Mesenchymal stem cell (in vitro differentiated cells and primary cell): ENCODE data around the gene GUCA1A. TPM values are rescaled to one million over a fixed set of nuclear protein-coding genes. Genes with fewer than 3 reads are reported as not detected.

Experiments used
- DNase-seq: peaks from one replicate; pipeline ENCODE4 v3.0.0-alpha.2; 2013
- H2AFZ ChIP-seq: one replicate; pipeline ENCODE4 v1.6.1; 2013; ENCODE audit warnings: low read depth, mild to moderate bottlenecking, control low read depth, inconsistent platforms, low read length, moderate library complexity
- H2AK5ac ChIP-seq: 2 replicates; pipeline ENCODE4 v1.6.1; 2013; ENCODE audit warnings: low read length, moderate library complexity, mild to moderate bottlenecking, inconsistent platforms; ENCODE audit not compliant: severe bottlenecking
- H2BK120ac ChIP-seq: one replicate; pipeline ENCODE4 v1.6.1; 2013; ENCODE audit warnings: low read depth, mild to moderate bottlenecking, inconsistent platforms, low read length, moderate library complexity
- H2BK12ac ChIP-seq, 2 experiments: one replicate each; pipeline ENCODE4 v1.6.1; 2013; ENCODE audit warnings: inconsistent platforms in 2 of 2, low read length in 2 of 2, mild to moderate bottlenecking in 2 of 2, moderate library complexity in 2 of 2, control low read depth in 1 of 2
- H2BK15ac ChIP-seq: one replicate; pipeline ENCODE4 v1.6.1; 2013; ENCODE audit warnings: mild to moderate bottlenecking, low read depth, inconsistent platforms; ENCODE audit not compliant: poor library complexity, severe bottlenecking
- H2BK5ac ChIP-seq: 2 replicates; pipeline ENCODE4 v1.6.1; 2013; ENCODE audit warnings: low read depth, mild to moderate bottlenecking, low read length, control low read depth, inconsistent platforms; ENCODE audit not compliant: poor library complexity, severe bottlenecking
- H3K14ac ChIP-seq, 2 experiments: one replicate each; pipeline ENCODE4 v1.6.1; 2013; ENCODE audit warnings: inconsistent platforms in 2 of 2, low read length in 2 of 2, control low read depth in 1 of 2, mild to moderate bottlenecking in 1 of 2, moderate library complexity in 1 of 2
- H3K18ac ChIP-seq, 2 experiments: one replicate each; pipeline ENCODE4 v1.6.1; 2013; ENCODE audit warnings: inconsistent platforms in 2 of 2, low read length in 2 of 2, control low read depth in 1 of 2, low read depth in 1 of 2, mild to moderate bottlenecking in 1 of 2
- H3K23ac ChIP-seq, 2 experiments: one replicate each; pipeline ENCODE4 v1.6.1; 2013; ENCODE audit warnings: inconsistent platforms in 2 of 2, low read length in 2 of 2, mild to moderate bottlenecking in 2 of 2, moderate library complexity in 2 of 2, control low read depth in 1 of 2
- H3K27ac ChIP-seq: 2 replicates; pipeline ENCODE4 v1.5.1; 2013; ENCODE audit warnings: mild to moderate bottlenecking, moderate library complexity, low read length, control low read depth, inconsistent platforms; ENCODE audit not compliant: poor library complexity, severe bottlenecking
- H3K27me3 ChIP-seq, 2 experiments: 2 replicates each; pipeline versions ENCODE4 v1.6.1 to v1.7.0; 2013; ENCODE audit warnings: low read length in 2 of 2, mild to moderate bottlenecking in 2 of 2, moderate library complexity in 2 of 2, control low read depth in 1 of 2, inconsistent platforms in 1 of 2; ENCODE audit not compliant: control insufficient read depth in 1 of 2, insufficient read depth in 1 of 2
- H3K36me3 ChIP-seq, 2 experiments: 2 replicates each; pipeline versions ENCODE4 v1.6.1 to v1.7.0; 2013; ENCODE audit warnings: low read length in 2 of 2, control low read depth in 1 of 2, inconsistent platforms in 1 of 2, low read depth in 1 of 2, mild to moderate bottlenecking in 1 of 2; ENCODE audit not compliant: insufficient read depth in 2 of 2, control insufficient read depth in 1 of 2
- H3K4ac ChIP-seq, 2 experiments: one replicate each; pipeline ENCODE4 v1.6.1; 2013; ENCODE audit warnings: inconsistent platforms in 2 of 2, low read length in 2 of 2, mild to moderate bottlenecking in 2 of 2, moderate library complexity in 2 of 2, control low read depth in 1 of 2, low read depth in 1 of 2
- H3K4me1 ChIP-seq: 2 replicates; pipeline ENCODE4 v1.6.1; 2013; ENCODE audit warnings: low read depth, low read length, control low read depth; ENCODE audit not compliant: control insufficient read depth, insufficient read depth
- H3K4me2 ChIP-seq: 2 replicates; pipeline ENCODE4 v1.6.1; 2013; ENCODE audit warnings: low read length, mild to moderate bottlenecking, inconsistent platforms; ENCODE audit not compliant: poor library complexity, severe bottlenecking
- H3K4me3 ChIP-seq, 2 experiments: 2 replicates each; pipeline versions ENCODE4 v1.5.1 to v1.7.0; 2013; ENCODE audit warnings: low read length in 2 of 2, mild to moderate bottlenecking in 2 of 2, control low read depth in 1 of 2, low read depth in 1 of 2; ENCODE audit not compliant: insufficient read depth in 1 of 2
- H3K79me1 ChIP-seq: replicated peaks from 2 replicates; pipeline ENCODE4 v1.6.1; 2013; ENCODE audit warnings: mild to moderate bottlenecking, control low read depth, low read length, inconsistent platforms; ENCODE audit not compliant: poor library complexity, severe bottlenecking
- H3K9ac ChIP-seq: 2 replicates; pipeline ENCODE4 v1.7.0; 2013; ENCODE audit warnings: mild to moderate bottlenecking, low read length, moderate library complexity
- H3K9me3 ChIP-seq: 2 replicates; pipeline ENCODE4 v1.7.0; 2013; ENCODE audit warnings: mild to moderate bottlenecking, low read length; ENCODE audit not compliant: control insufficient read depth
- H4K8ac ChIP-seq: one replicate; pipeline ENCODE4 v1.6.1; 2013; ENCODE audit warnings: inconsistent platforms, mild to moderate bottlenecking, low read length, moderate library complexity
- H4K91ac ChIP-seq: one replicate; pipeline ENCODE4 v1.6.1; 2013; ENCODE audit warnings: mild to moderate bottlenecking, low read length, inconsistent platforms
- WGBS: methylation state at CpG from one replicate; pipeline ENCODE4 v1.1.7; 2013; ENCODE audit warnings: mixed read lengths; 5-methylcytosine and 5-hydroxymethylcytosine counted together
- polyA plus RNA-seq, 2 experiments: library from polyadenylated mRNA; stranded (reverse); fragments of 200-250 nt; gene quantifications; one replicate each; pipeline ENCODE4 v1.2.3, GENCODE V29; 2013

GUCA1A gene
- polyA plus RNA-seq (2013, experiment 1 of 2): 0.19 TPM
- 0.05 TPM for polyA plus RNA-seq (2013, experiment 2 of 2)

DNA sequence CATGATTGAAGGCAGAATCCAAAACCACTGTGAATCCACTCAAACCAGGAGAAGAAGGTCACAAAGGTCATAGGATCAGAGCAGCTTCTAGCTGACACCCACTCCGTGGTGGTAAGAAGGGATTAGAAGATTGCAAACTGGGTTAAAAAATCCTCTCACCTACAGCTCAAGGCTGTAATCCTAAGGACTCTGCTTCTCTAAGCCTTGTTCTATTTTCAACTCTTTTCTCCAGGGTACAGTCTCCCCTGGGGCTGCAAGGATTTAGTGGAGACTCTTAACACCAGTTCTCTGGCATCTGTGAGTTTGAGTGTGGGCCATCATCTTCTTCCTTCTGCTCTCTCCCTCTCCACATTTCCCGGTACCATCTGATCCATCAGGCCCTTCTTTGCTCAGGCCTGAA is at the start of gene GUCA1A:
GUCA1A (plus strand) TSS at position 264 of the 400 bp plus-strand sequence. CDS start 250 bp downstream, outside the sequence.
- 83% methylated on average over 2 of the region's 2 CpGs for WGBS
- no peak within 1 kb of the TSS for H3K27ac ChIP-seq

DNA sequence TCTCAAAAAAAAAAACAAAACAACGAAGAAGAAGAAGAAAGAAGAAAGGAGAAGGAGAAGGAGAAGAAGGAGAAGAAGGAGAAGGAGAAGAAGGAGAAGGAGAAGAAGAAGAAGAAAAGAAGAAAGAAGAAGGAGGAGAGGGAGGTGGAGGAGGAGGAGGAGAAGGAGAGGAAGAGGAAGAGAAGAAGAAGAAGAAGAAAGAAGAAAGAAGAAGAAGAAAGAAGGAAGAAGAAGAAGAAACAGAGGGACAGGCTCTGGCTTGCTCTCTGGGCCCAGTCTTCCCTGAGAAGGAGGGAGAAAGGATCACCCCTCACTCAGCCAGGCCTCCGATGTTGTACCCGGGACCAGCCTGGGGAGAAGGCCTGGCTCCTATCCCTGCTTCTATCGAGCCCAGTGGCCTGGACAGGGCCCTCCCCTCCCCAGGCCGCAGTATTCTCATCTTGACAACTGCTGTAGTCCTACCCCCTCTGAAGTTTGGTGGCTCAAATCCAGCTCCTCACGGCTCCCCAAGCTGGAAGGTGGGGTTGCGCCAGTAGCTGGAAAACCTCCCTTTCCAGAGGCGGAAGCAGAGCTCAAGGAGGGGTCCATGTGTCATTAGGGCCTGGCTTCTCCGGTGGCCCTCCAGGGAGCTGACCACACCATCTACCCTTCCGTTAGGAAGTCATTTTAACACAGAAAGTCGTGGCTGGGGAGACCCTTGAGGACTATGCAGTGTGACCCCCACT is 49.6 kb upstream of the GUCA1A start:
- Histone ChIP-seq H3K4me1 (peaks cover 21% of the 10 kb centered on the region), H2AFZ (no peak overlapping the region), H2BK15ac (no peak overlapping the region), H2BK5ac (no peak overlapping the region), H2AK5ac (no peak overlapping the region), H3K4ac (no peak overlapping the region), H3K27ac (no peak overlapping the region), H3K36me3 (peaks cover 7 to 31% of the 10 kb centered on the region in 2 experiments), H2BK120ac (no peak overlapping the region), H3K14ac (no peak overlapping the region), H3K18ac (no peak overlapping the region), H3K23ac (no peak overlapping the region), H4K91ac (no peak overlapping the region), H3K4me2 (no peak overlapping the region), H2BK12ac (no peak overlapping the region), H3K9ac (peak overlapping the region; percentile 78), H3K4me3 (no peak overlapping the region), H3K27me3 (no peaks in the 10 kb centered on the region), H3K79me1 (peaks cover 3% of the 10 kb centered on the region), H3K9me3 (no peaks in the 10 kb centered on the region), H4K8ac (no peak overlapping the region)
- 96% methylated on average over 11 of the region's 11 CpGs for WGBS
- DNase-seq: no peak

More for the DNA sequence above, at the start of gene GUCA1A:
- Histone ChIP-seq H3K4me2 (no peak within 1 kb of the TSS), H2AFZ (no peak within 1 kb of the TSS), H3K36me3 (no peaks in the 10 kb centered on the region), H3K4me1 (no peaks in the 10 kb centered on the region), H3K4me3 (no peak within 1 kb of the TSS), H3K23ac (no peak within 1 kb of the TSS), H3K14ac (no peak within 1 kb of the TSS), H3K27me3 (peaks cover 0 to under 1% of the 10 kb centered on the region in 2 experiments), H4K91ac (no peak within 1 kb of the TSS), H2BK12ac (no peak within 1 kb of the TSS), H2AK5ac (no peak within 1 kb of the TSS), H3K79me1 (no peaks in the 10 kb centered on the region), H3K9ac (no peak within 1 kb of the TSS), H4K8ac (no peak within 1 kb of the TSS), H3K9me3 (no peaks in the 10 kb centered on the region), H3K18ac (no peak within 1 kb of the TSS), H2BK5ac (no peak within 1 kb of the TSS), H2BK15ac (no peak within 1 kb of the TSS), H3K4ac (no peak within 1 kb of the TSS), H2BK120ac (no peak within 1 kb of the TSS)
- DNase-seq: no peak

DNA sequence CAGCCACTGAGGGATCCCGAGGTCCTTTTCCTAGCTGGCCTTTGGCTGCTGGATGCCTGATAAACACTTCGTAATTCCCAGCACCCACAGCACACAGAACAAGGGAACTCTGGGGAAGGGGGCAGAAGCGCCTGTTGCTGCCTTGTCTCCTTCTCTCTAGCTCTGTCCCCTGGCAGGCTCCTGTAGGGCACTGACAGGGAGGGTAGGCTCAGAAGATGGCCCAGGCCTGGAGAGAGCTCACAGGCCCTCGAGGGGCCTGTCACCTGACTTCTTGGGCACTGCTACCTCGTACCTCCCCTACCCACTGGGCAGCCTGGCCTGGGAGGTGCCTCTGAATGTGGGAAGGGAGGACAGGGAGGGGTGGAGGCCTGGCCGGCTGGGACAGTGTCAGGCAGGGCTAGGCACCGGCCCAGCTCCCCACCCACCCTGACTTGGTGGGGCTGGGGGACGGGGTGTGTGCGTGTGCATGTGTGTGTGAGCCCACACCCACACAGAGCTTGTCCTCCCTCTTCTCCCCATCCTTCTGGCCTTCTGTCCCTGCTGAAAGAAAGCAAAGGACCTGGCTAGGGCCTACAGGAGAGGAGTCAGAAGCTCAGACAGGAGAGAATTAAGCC is 48.8 kb upstream of the GUCA1A start:
- Histone ChIP-seq H3K4me1 (peaks cover 20% of the 10 kb centered on the region), H3K27ac (no peak overlapping the region), H2BK15ac (no peak overlapping the region), H3K9me3 (no peaks in the 10 kb centered on the region), H3K23ac (no peak overlapping the region), H3K4me2 (no peak overlapping the region), H3K9ac (peak overlapping the region; percentile 78), H3K36me3 (peaks cover 7 to 32% of the 10 kb centered on the region in 2 experiments), H4K91ac (no peak overlapping the region), H2AK5ac (no peak overlapping the region), H3K14ac (no peak overlapping the region), H3K18ac (peak overlapping the region in 1 of 2 experiments; percentile 29), H3K79me1 (peaks cover 3% of the 10 kb centered on the region), H2BK120ac (no peak overlapping the region), H2BK12ac (peak overlapping the region in 1 of 2 experiments; percentile 57), H4K8ac (no peak overlapping the region), H3K4ac (peak overlapping the region in 1 of 2 experiments; percentile 64), H3K27me3 (no peaks in the 10 kb centered on the region), H3K4me3 (no peak overlapping the region), H2AFZ (no peak overlapping the region), H2BK5ac (no peak overlapping the region)
- 87% methylated on average over 7 of the region's 9 CpGs for WGBS
- DNase-seq: no peak

DNA sequence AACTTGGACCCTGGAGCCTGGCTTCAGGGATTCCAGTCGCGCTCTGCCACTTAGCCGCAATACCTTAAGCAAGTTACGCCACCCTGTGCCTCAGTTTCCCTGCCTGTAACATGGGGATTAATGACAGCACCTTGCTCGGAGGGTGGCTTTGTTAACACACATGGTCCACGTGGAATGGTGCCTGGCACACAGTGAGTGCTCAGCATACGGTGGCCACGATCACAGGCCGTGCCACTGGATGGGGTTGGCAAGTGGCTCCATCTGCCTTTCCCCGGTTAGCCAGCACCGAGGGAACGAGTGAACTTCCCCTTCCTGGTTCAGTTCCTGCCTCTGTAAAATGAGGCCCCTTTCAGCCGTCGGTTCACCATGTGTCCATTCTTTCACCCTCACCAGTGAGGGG is 47.9 kb upstream of the GUCA1A start:
- H2AFZ ChIP-seq: no peak overlapping the region
- H3K79me1 ChIP-seq: peaks cover 7% of the 10 kb centered on the region
- H3K27me3 ChIP-seq: no peaks in the 10 kb centered on the region
- no peak overlapping the region for H3K18ac ChIP-seq
- no peak overlapping the region for H4K91ac ChIP-seq
- no peak for DNase-seq
- no peak overlapping the region for H2BK12ac ChIP-seq
- H3K27ac ChIP-seq: no peak overlapping the region
- 92% methylated on average over 14 of the region's 14 CpGs for WGBS
- H3K9me3 ChIP-seq: no peaks in the 10 kb centered on the region
- no peak overlapping the region for H2BK120ac ChIP-seq
- H2AK5ac ChIP-seq: no peak overlapping the region
- H4K8ac ChIP-seq: no peak overlapping the region
- peaks cover 20% of the 10 kb centered on the region for H3K4me1 ChIP-seq
- no peak overlapping the region for H2BK5ac ChIP-seq
- H3K23ac ChIP-seq: no peak overlapping the region
- no peak overlapping the region for H3K4me2 ChIP-seq
- H3K4me3 ChIP-seq: no peak overlapping the region
- no peak overlapping the region for H3K9ac ChIP-seq
- H2BK15ac ChIP-seq: no peak overlapping the region
- no peak overlapping the region for H3K14ac ChIP-seq
- peaks cover 7 to 32% of the 10 kb centered on the region in 2 experiments for H3K36me3 ChIP-seq
- H3K4ac ChIP-seq: no peak overlapping the region
